GM21737 (cell line): ENCODE data around the gene AGRN.
"Not testable (repeated sequence)": the region's sequence is repeated elsewhere in the genome, so short reads cannot be mapped to it uniquely, and the experiment has no call there.

Experiments used
- ATAC-seq: cut with Tn5 transposase; IDR thresholded peaks from one replicate; pipeline ENCODE4 v1.9.1; 2021; ENCODE audit warnings: mild to moderate bottlenecking, moderate library complexity; ENCODE audit not compliant: unreplicated experiment

Gene AGRN

DNA sequence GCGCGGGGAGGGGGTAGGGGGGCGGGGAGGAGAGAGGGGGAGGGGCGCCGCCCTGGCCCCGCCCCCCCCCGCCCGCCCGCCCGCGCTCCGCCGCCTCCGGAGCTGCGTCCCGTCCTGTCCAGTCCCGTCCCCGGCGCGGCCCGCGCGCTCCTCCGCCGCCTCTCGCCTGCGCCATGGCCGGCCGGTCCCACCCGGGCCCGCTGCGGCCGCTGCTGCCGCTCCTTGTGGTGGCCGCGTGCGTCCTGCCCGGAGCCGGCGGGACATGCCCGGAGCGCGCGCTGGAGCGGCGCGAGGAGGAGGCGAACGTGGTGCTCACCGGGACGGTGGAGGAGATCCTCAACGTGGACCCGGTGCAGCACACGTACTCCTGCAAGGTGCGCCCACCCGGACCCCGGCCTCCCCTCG lies at the start of gene AGRN:
TSS of gene AGRN (plus strand) at position 121 of the 405 bp plus-strand sequence. CDS start at position 174, 53 bp downstream.
- ATAC-seq = peak; percentile 22

GRCh38 chr1:970242-970972 lies 49.5 kb upstream of the AGRN start:
- ATAC-seq = no peak

- no peak for ATAC-seq
Measured at GRCh38 chr1:970973-971730, 48.8 kb upstream of the AGRN start.

DNA sequence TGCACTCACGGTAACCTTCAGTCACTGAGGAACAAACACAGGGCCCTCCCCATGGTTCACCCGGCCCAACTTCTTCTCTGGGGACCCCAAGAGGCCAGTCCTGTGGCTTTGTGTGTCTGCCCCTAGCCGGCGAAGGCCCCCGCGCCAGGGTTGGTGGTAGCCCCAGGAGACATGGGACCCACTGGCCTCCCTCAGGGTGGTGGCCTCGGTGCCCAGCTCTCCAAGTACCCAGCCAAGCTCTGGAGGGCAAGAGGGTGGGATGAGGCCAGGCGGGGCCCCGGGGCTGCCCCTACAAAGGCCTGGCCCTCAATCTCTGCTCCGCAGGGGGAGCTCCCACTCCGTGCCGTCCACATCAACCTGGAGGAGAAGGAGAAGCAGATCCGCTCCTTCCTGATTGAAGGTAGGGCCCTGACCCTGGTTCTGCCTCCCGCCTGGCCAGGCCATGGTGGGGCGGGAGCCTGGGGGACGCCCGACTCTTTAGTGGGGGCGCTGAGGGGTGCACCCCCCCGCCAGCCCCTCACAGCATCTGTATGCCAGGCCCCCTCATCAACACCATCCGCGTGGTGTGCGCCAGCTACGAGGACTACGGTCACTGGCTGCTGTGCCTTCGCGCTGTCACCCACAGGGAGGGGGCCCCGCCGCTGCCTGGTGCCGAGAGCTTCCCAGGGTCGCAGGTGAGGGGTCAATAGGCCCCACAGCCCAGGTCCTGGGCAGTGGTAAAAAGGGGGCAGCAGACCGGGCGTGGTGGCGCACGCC lies 48.0 kb upstream of the AGRN start:
- ATAC-seq = no peak

DNA sequence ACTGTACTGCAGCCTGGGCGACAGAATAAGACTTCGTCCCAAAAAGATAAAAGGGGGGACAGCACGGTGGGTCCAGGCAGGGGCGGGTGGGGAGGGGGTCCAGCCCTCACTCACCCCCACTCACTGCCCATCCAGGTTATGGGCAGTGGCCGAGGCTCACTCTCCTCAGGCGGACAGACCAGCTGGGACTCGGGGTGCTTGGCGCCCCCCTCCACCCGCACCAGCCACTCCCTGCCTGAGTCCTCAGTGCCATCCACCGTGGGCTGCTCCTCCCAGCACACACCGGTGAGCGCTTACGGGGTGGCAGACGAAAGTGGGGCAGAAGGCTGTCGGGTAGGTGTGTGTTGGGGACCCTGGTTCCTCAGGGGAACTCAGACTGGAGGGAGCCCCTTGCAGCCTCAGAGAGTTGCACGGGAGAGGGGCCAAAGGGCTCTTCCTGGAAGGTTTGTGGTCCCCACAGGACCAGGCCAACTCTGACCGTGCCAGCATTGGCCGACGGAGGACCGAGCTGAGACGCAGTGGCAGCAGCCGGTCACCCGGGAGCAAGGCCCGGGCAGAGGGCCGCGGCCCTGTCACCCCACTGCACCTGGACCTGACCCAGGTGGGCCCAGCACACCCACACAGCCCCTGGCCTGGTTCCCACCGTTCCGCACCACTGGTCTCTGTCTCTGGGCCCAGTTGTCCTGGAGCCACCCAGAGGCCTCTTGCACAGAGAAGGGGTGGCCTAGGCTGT lies 47.0 kb upstream of the AGRN start:
- no peak for ATAC-seq

- no peak for ATAC-seq
Measured at GRCh38 chr1:973459-974292, 46.2 kb upstream of the AGRN start.

DNA sequence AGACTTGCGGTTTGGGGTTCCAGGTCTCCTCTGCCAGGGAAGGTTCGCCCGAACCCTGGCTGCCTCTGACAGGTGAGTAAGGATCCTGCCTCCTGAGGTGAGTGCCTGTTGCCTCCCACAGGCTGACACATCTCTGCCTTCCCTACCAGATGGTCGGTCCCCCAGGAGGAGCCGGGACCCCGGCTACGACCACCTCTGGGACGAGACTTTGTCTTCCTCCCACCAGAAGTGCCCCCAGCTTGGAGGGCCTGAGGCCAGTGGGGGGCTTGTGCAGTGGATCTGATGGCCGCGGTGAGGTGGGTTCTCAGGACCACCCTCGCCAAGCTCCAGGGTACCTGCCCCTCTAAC lies 45.7 kb upstream of the AGRN start:
- ATAC-seq = no peak

- ATAC-seq = no peak
Measured at GRCh38 chr1:974687-975328, 45.1 kb upstream of the AGRN start.

DNA sequence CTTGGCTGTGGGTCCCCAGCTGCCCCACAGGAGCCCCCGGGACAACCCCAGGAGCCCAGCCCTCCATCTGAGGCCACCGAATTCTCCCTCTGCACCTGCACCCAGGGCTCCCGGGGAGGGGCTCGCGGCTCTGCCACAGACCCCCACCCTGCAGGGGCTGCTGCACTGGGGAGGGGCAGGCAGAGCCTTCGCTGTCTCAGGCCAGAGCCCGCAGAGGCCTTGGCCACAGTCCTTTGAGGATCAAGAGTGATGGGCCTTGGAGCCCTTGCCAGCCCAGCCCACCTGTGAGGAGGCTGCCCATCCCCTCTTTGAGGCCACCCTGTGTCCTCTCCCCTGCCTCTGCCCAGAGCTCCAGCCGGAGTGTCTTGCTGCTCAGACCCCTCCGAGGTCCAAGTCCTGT lies 44.6 kb upstream of the AGRN start:
- ATAC-seq = no peak

DNA sequence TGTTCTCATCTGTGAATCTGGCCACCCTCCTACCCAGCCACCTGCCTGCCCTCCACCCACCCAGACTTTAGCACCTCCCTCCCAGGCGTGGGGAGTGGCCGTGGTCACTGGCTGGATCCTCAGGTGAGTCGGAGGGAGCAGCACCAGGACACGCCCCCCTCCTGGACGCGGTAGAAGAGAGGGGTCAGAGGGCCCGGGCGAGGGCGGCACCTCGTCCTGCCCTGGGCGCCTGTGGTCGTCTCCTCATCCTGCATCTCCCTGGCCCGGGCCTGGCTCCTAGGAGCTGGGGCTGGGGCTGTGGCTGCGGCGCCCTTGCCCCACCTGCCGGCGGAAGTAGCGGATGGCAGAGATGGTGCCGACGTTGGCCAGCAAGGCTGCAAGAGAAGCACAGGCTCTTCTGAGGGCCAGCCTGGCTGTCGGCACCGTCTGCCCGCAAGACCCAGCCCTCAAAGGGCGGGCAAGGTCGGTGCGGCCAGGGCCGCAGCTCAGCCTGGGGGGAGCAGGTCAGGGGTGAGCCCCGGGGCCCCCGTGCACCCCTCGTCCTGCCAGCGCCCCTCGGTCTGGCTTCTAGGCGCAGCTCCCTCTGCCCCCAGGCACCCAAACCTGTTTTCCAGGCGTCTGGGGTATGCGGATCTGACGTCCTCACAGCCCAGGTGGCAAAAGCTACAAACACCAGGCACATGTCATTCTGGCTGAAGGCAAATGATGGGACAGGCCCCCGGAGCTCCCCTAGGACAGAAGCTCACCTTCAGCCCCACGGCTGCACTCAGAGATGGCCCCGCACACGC lies 43.8 kb upstream of the AGRN start:
- no peak for ATAC-seq

DNA sequence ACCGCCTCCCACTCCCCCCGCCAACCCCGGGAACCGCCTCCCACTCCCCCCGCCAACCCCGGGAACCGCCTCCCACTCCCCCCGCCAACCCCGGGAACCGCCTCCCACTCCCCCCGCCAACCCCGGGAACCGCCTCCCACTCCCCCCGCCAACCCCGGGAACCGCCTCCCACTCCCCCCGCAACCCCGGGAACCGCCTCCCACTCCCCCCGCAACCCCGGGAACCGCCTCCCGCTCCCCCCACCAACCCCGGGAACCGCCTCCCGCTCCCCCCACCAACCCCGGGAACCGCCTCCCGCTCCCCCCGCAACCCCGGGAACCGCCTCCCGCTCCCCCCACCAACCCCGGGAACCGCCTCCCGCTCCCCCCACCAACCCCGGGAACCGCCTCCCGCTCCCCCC lies 43.1 kb upstream of the AGRN start:
- ATAC-seq = not testable (repeated sequence)

DNA sequence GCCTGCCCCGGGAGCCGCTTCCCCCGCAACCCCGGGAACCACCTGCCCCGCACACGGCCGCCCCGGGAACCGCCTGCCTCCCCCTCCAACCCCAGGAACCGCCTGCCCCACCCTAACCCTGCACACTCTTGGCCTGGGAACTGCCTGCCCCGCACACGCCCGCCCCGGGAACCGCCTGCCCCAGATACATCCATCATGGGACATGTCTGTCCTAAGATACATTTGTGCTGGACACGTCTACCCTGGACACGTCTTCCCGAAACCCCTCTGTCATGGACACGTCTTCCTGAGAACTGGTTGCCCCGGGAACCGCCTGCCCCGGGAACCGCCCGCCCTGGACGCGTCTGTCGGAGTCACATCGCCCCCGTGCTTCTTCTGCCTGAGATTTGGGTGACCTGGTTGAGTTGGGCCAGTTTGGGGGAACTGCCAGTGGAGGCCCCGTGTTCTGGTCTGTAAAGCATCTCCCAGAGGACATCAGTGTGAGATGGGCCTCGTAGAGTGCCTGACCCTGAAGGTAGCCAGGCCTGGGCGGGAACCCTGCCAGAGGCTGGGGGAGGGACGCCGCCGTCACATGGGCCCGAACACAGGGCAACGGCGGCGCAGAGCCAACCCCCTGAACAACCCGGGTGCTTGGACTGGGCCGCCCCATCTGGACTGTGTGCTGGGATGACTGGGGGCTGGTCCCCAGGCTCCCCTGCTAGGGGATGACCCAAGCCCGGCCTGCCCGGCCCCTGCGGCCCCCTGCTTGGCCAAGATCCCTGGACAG lies 41.7 kb upstream of the AGRN start:
- no peak for ATAC-seq

- no peak for ATAC-seq
Measured at GRCh38 chr1:978835-979743, 40.8 kb upstream of the AGRN start.

DNA sequence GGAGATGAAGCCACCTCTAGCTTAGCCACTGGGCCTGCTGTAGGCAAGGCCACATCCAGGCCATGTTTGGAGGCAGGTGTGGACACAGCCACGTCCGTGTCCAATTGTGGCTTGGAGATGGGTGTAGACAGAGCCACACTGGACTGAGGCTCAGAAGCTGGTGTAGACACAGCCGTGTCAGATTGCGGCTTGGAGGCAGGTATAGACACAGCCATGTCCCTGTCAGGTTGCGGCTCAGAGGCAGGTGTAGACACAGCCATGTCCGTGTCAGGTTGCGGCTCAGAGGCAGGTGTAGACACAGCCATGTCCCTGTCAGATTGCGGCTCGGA lies 40.2 kb upstream of the AGRN start:
- no peak for ATAC-seq

- no peak for ATAC-seq
Measured at GRCh38 chr1:980137-980571, 39.8 kb upstream of the AGRN start.

DNA sequence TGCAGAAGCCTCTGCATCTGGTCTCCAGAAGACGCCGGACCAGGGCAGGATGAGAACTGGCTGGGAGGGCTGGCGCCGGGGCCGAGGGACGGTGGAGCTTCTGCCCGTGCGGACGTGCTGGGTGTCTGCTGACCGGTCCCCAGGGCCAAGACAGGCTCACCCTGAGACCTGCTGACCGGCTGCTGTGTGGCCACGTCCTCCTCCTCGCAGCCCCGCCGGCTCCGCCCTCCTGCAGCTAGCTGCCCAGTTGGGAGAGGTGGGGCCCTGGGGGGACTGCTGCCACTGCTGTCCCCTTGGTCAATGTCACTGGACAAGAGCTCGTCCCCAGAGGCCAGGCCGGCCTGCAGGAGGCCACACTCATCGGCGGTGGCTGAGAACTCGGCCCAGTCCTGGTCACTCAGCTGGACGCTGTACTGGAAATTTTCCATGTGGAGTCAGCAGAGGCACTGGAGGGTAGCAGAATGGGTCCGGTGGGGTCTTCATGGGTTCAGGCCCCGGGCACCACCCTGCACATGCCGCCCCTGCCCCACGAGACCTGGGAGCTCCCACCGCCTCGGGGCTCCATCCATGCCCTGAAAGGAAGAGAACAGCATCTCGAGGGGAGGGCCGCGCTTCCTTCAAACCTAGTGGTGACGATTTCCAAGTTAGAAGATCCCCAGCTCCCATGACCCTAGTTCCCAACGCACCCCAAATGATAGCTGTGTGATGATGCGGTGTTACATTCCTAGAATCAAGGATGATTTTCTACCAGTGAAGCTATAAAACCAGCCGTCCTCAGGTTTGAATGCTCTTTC lies 39.1 kb upstream of the AGRN start:
- no peak for ATAC-seq
